GM18867 (cell line): ENCODE results near the gene DAP.

Experiments
- ATAC-seq: cut with Tn5 transposase; IDR thresholded peaks from one replicate; pipeline ENCODE4 v1.9.1; 2021; ENCODE audit warnings: mild to moderate bottlenecking, moderate library complexity; ENCODE audit not compliant: unreplicated experiment

Gene DAP

DNA sequence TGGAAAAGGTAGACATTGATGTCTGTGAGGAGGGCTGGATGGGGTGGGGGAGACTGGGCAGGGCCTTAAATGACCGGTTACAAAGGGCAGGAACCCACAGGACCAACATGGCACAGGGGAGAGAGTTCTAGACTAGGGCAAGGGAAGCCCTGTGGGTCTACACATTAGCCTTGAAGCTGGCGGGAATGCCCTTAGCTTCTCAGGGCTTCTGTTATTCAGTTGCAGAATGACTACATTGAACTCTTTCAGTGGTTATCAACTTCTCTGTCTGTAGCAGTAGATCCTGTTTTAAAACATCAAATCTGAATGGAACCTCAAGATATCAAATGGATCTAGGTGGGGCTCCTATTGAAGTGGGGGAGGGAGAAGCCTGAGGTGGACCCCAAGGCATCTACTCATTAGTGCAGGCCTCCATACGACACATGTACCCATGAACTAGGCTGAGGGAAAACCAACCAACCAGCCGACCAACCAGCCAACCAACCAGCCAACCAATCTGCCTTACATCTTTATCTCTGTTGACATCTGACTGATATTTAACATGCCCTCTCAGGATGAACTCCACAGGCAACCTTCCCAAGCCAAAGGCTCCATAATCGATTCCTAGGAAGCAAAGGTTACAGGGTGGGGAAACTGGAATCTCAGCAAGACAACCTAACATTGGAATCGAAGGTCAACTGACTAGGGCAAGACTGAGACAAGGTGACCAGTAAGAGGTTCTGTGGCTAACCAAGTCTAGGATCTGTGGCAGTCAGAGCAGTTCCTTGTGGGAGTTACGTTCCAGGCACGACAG, 48.3 kb downstream of the DAP start:
- ATAC-seq: peak; percentile 72

GRCh38 chr5:10711562-10711961, 49.5 kb downstream of the DAP start:
- no peak for ATAC-seq

- ATAC-seq: no peak
Measured at GRCh38 chr5:10710513-10711128, 50.4 kb downstream of the DAP start.

DNA sequence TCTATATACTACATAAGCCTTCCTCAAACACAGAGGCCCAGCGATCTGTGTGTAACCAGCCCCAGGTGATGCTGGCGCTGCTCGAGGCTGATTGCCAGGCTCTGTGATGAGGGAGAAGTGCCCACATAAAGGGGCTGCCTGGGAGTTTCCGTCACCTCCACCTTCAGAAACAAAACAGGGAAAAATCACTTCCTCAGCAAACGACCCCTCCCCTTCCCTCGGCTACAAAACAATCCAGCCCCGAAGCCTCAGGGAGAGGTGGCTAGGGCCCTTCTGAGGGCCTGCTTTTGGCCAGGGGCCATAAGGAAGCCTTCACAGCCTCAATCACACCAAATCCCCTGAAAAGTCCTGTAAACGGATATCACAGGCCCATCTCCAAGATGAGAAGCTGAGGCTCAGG, 51.1 kb downstream of the DAP start:
- no peak for ATAC-seq

DNA sequence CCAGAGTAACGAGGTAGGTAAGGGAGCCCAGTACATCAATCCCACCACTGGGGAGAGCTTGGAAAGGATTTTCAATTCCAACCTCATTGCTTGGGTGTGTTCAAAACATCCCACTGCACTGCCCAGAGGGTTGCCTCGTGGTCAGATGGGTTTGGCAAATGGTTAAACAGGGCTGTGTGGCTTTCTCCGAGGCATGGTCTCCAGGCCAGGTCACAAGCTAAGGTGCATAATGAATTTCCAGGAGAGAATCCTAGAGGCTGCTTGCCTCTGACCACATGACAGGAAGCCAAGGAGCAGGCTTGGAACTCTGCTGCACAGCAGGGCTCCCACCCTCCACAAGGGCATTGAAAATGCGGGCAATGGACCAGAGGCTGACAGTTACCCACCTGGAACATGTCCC, 51.6 kb downstream of the DAP start:
- no peak for ATAC-seq

DNA sequence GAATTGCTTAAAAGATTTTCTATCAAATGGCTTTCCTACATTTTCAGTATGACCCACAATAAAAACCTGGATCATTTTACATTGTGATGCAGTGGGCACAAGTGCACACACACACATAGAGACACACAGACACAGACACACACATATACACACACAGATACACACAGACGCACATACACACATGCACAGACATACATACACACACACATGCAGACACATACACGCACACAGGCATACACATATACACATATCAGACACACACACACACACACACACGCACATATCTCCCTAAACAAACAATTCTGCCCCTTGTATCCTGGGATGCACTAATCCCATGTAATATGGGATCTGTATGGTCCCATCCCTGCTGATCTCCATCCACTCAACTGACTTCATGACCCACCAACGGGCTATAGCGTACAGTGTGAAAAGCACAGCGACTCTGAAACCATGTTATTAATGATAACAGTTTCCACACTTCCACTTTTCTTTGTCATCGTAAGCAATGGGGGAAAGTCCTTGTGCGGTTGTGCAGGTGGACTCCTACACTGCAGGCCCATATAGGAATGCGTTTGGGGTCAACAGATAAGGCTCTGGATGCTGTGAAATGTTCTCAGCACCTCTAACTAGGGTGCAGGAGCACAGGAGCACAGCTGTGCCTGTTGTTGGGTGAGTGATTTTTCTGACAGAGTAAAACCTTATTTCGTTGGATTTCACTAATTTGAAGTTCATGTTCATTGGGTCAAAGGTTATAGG, 52.7 kb downstream of the DAP start:
- no peak for ATAC-seq

- ATAC-seq: no peak
Measured at GRCh38 chr5:10707198-10708142, 53.6 kb downstream of the DAP start.

DNA sequence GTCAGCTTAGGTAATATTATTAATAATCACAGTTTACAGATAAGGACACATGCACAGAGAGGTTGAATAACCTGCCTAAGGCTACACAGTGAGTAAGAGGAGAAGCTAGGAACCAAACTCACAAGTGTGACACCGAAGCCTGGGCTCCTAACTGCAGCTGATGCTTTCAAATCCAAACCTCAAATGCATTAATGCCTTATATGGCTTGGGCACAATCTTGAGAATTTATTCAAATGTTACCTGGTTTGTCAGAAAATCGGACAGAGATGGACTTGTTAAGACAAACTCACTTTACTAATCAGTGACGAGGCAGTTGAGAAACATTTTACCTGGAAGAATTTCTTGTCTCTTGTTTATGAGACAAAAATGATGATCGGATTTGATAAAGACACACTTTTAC, 54.7 kb downstream of the DAP start:
- ATAC-seq: no peak

GRCh38 chr5:10705747-10706146, 55.3 kb downstream of the DAP start:
- ATAC-seq: no peak

GRCh38 chr5:10704949-10705621, 55.9 kb downstream of the DAP start:
- ATAC-seq: no peak

- no peak for ATAC-seq
Measured at GRCh38 chr5:10703676-10704075, 57.4 kb downstream of the DAP start.

DNA sequence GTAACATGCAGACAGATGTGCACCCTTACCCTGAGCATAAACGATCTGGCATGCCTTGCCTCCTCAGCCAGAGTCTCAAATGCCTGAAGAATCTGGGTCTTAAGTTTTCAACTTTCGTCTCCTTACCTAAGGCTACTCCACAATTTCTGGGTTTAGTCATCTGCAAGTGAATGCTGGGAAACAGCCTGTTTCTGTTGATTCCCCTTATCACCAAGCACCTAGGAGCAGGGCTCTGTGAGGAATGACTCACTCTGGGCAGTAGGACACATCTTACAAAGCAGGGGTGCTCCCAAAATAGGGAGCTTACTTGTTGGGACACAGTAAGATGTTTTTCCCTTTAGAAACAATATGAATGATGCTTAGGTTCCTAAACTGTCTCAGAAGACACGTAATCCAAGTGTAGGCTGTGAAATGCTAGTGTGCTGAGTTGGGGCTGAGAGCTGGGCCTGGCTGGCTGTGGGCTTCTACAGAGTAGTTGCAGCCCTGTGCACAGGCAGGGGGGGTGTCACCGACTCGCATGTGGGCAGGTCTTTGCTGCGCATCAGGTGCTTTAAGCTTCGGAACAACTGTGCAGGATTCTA, 58.0 kb downstream of the DAP start:
- ATAC-seq: no peak

DNA sequence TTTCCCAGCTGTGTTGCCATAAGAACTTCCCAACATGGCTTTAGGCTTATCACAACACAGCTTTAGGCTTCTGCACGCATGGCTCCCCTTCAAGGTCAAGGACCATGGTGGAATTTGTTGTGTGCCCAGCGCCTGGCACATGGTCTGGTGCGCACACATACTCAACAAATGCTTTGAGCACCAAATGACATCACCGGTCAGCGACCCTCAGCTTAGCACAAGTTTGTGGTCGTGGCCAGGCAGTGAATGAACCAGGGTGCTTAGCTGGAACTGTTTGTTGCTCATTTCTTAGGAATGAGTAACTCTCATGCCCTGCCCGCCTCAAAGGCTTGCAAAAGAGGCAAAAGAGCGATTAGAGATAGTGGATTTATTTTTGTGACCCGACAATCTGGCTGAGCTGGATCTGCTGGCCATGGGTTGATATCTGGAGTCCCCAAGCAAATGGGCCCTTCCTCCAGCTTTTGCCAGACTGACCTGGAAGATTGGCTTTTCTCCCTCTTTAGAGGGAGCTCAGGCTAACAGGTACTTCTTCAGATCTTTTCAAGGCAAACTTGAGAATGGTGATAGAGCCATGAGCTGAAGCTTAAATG, 58.9 kb downstream of the DAP start:
- no peak for ATAC-seq

- ATAC-seq: no peak
Measured at GRCh38 chr5:10701567-10702039, 59.4 kb downstream of the DAP start.

- ATAC-seq: no peak
Measured at GRCh38 chr5:10700516-10700915, 60.5 kb downstream of the DAP start.

DNA sequence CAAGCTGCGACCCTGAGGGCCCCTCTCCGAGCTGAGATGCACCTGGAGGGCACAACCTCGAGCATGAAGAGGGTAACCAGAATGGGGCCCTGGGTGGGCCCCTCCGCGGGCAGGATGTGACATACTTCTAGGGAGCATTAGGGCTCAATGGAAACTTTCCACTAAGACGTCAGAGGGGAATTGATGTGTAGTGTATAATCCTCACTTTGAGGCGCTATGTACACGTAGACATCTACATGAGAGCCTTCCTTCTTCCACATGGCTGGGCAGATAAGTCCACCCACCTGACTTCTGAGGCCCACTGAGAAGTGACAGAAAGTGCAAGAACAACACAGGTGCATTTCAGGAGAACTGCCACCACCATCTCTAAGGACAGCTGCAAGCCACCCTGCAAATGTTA, 61.0 kb downstream of the DAP start:
- peak; percentile 77 for ATAC-seq

DNA sequence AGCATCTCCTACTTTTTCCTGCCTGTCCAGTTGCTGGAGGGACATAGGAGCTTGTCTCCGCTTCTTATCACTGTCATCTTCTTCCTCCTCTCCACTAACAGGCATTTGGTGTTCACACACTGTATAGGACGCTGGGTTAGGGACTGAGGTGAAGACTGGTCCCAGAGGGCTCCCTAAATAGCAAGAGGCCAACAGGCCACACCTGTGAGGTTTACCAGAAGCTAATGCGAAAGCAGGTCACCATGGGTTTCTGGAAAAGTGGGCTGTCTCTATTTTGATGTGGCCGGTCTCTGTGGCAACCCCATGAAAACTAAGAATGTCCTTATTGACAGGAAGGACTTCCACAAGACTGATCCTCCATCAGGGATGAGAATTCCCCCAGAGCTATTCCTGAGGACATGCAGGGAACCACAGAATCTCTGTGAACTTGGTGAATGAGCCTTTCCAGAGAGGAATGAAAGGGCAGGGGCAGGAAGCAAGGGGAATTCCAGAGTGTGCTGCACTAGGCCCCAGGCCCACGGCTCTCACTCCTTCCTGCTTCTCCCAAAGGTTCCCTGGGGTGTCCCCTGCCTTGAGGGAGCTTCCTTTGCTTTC, 61.7 kb downstream of the DAP start:
- ATAC-seq: peak; percentile 43

DNA sequence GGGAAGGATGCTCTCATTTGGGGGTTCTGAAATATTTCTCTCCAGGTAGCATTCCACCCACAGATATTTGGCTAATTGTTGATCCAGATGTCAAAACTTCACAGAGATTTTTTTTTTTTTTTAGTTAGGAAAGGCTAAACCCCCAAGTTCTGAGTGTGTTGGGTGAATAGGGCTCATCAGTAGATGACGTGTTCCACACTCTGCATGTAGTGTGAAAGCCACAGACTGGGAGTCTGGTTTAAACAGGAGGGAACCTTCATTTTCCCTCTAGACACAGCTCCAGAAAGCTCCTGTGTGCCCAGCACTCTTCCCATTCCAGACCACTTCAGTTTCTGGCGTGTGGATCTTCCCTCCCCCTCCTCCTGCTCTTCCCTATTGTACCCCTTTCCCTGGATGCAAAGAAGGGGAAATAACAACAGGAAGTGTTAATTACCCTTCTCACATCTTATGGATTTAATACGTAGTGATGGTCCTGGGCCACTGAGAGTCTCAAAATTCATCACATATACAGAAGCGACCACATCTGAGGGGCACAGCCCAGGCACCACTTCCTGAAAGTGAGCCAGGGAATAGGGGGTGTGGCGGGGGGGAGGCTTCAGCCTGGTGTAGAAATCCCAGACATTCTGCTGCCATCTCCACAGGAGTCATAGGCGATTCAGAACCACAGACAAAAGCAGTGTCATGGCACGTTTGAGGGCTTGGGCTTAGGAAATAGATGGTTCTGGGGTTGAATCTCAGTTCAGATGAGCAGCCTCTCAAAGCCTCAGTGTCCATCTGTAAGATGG, 65.1 kb downstream of the DAP start:
- no peak for ATAC-seq
